Body of pancreas (tissue), 4 donors: ENCODE results near the gene MAML3. TPM values are rescaled to one million over a fixed set of nuclear protein-coding genes. Genes with fewer than 3 reads are reported as not detected.

Experiments
- ATAC-seq: fragments of 150-250 bp; one replicate; pipeline ENCODE4 v1.9.1; 2016
- DNase-seq, 4 donors: peaks; one replicate each; pipeline ENCODE4 v3.0.0-alpha.2; 2019
- H3K27ac ChIP-seq, 4 donors: fragments of 200-600 bp; sonication (generic); 1 replicate in 3 of 4; 2 replicates in 1 of 4; pipeline versions ENCODE4 v1.5.1 to v1.6.1; 2016 to 2019; ENCODE audit warnings: mild to moderate bottlenecking in 1 of 4, mixed read lengths in 1 of 4, moderate library complexity in 1 of 4
- H3K27me3 ChIP-seq, 2 donors: fragments of 200-600 bp; sonication (generic); one replicate each; pipeline ENCODE4 v1.6.0; 2016; ENCODE audit warnings: mild to moderate bottlenecking in 1 of 2
- H3K36me3 ChIP-seq, 2 donors: fragments of 200-600 bp; sonication (generic); replicated peaks in 1 of 2; 2 replicates each; pipeline ENCODE4 v1.5.1; 2016; ENCODE audit warnings: low read depth in 2 of 2; ENCODE audit not compliant: insufficient read depth in 1 of 2
- H3K4me1 ChIP-seq: fragments of 200-600 bp; sonication (generic); one replicate; pipeline ENCODE4 v1.6.0; 2016
- H3K4me3 ChIP-seq, 2 donors: fragments of 200-600 bp; sonication (generic); 1 replicate in 1 of 2; 2 replicates in 1 of 2; pipeline ENCODE4 v1.5.1; 2016 to 2019
- H3K9me3 ChIP-seq, 3 donors: fragments of 200-600 bp; sonication (generic); 1 replicate in 2 of 3; 2 replicates in 1 of 3; pipeline ENCODE4 v1.5.1; 2016
- CTCF ChIP-seq, 7 experiments: fragments of 450-650 bp in 4 of 7; fragments of 200-600 bp in 3 of 7; sonication (generic) in 3 of 7; IDR thresholded peaks; one replicate each; pipeline ENCODE4 v1.5.1; 2016 to 2019; ENCODE audit warnings: antibody characterized with exemption in 7 of 7
- POLR2A ChIP-seq, 3 donors: fragments of 450-650 bp; IDR thresholded peaks; one replicate each; pipeline ENCODE4 v1.6.1; 2016; ENCODE audit warnings: antibody characterized with exemption in 3 of 3, mild to moderate bottlenecking in 2 of 3
- WGBS, 2 donors: methylation state at CpG; one replicate each; pipeline ENCODE4 v1.1.5; 2017; 5-methylcytosine and 5-hydroxymethylcytosine counted together
- intact Hi-C: fragments of 100-400 bp; cut with DNase I; formaldehyde crosslinking; loops from one replicate; pipeline ENCODE4 v1.15.1; 2023
- total RNA-seq, 2 donors: library from RNA; depleted of rRNA; stranded (reverse); fragments of >200 nt; gene quantifications; one replicate each; pipeline ENCODE4 v1.1.0, GENCODE V29; 2016

Gene MAML3
- total RNA-seq, 2 donors from 2014 or later, result 11.2 to 11.4 TPM

GRCh38 chr4:139986106-139986505, 167.9 kb downstream of the MAML3 start:
- TF ChIP-seq CTCF (IDR thresholded peaks at IDR 0.05) (no peak), POLR2A (IDR thresholded peaks at IDR 0.05) (no peak)
- H3K27ac ChIP-seq, result peak overlapping the region in 1 of 4 donors; percentile 3

GRCh38 chr4:139985401-139985800, 168.6 kb downstream of the MAML3 start:
- H3K9me3 ChIP-seq, result no peaks in the 10 kb centered on the region
- DNase-seq (no peak), ATAC-seq (no peak)
- intact Hi-C loops, result no loop called here
- no peak for TF ChIP-seq POLR2A (IDR thresholded peaks at IDR 0.05)
- no peak for TF ChIP-seq CTCF (IDR thresholded peaks at IDR 0.05)
- H3K27ac ChIP-seq, result no peak overlapping the region
- no peak overlapping the region for H3K4me3 ChIP-seq
- H3K27me3 ChIP-seq, result no peaks in the 10 kb centered on the region
- peaks cover 27% of the 10 kb centered on the region for H3K4me1 ChIP-seq
- no peaks in the 10 kb centered on the region for H3K36me3 ChIP-seq

More at GRCh38 chr4:139986106-139986505, 167.9 kb downstream of the MAML3 start:
- Histone ChIP-seq H3K27me3 (no peaks in the 10 kb centered on the region), H3K36me3 (no peaks in the 10 kb centered on the region), H3K4me1 (peaks cover 27% of the 10 kb centered on the region), H3K4me3 (no peak overlapping the region), H3K9me3 (no peaks in the 10 kb centered on the region)
- intact Hi-C loops, result no loop called here
- no peak for ATAC-seq
- WGBS, 2 donors, result 34 to 40% methylated on average over 5 of the region's 5 CpGs
- DNase-seq, result no peak

- no peaks in the 10 kb centered on the region for H3K9me3 ChIP-seq
- no peak overlapping the region for H3K27ac ChIP-seq
- WGBS, 2 donors, result 59 to 71% methylated on average over 1 of the region's 1 CpG
- H3K36me3 ChIP-seq, result no peaks in the 10 kb centered on the region
- DNase-seq (no peak), ATAC-seq (no peak)
- intact Hi-C loops, result no loop called here
- no peak for TF ChIP-seq POLR2A (IDR thresholded peaks at IDR 0.05)
- TF ChIP-seq CTCF (IDR thresholded peaks at IDR 0.05), result no peak
- H3K4me3 ChIP-seq, result no peak overlapping the region
- peaks cover 27% of the 10 kb centered on the region for H3K4me1 ChIP-seq
- H3K27me3 ChIP-seq, result no peaks in the 10 kb centered on the region
Observed at GRCh38 chr4:139984471-139984870, 169.5 kb downstream of the MAML3 start.

- DNase-seq (no peak), ATAC-seq (no peak)
- no peak overlapping the region for H3K27ac ChIP-seq
- no peaks in the 10 kb centered on the region for H3K9me3 ChIP-seq
- TF ChIP-seq POLR2A (IDR thresholded peaks at IDR 0.05) (no peak), CTCF (IDR thresholded peaks at IDR 0.05) (no peak)
- peaks cover 28% of the 10 kb centered on the region for H3K4me1 ChIP-seq
- H3K27me3 ChIP-seq, result no peaks in the 10 kb centered on the region
- intact Hi-C loops, result no loop called here
- no peaks in the 10 kb centered on the region for H3K36me3 ChIP-seq
- H3K4me3 ChIP-seq, result no peak overlapping the region
- WGBS, 2 donors, result 75 to 89% methylated on average over 2 of the region's 2 CpGs
Observed at GRCh38 chr4:139978692-139979091, 175.3 kb downstream of the MAML3 start.

GRCh38 chr4:139977838-139978609, 176.0 kb downstream of the MAML3 start:
- no peaks in the 10 kb centered on the region for H3K9me3 ChIP-seq
- TF ChIP-seq POLR2A (IDR thresholded peaks at IDR 0.05) (no peak), CTCF (IDR thresholded peaks at IDR 0.05) (no peak)
- no peaks in the 10 kb centered on the region for H3K36me3 ChIP-seq
- H3K27me3 ChIP-seq, result no peaks in the 10 kb centered on the region
- peaks cover 28% of the 10 kb centered on the region for H3K4me1 ChIP-seq
- ATAC-seq (no peak), DNase-seq (no peak)
- intact Hi-C loops, result no loop called here
- 86 to 89% methylated on average over 3 of the region's 3 CpGs for WGBS, 2 donors
- peak overlapping the region in 1 of 4 donors; percentile 85 for H3K27ac ChIP-seq
- H3K4me3 ChIP-seq, result no peak overlapping the region
